ENCODE data around the gene PSAPL1. TPM values are rescaled to one million over a fixed set of nuclear protein-coding genes. Genes with fewer than 3 reads are reported as not detected.

PSAPL1 gene
- total and polyA plus RNA-seq, 2 of the 8 experiments (the other 6 are each of a cell fraction or from before 2014, with no cell fraction given) = 0.03 TPM; not detected in 1

- Histone ChIP-seq H3K23me2 (ENCODE audit: low read depth, low read length) (0 out of 2 replicates have a peak, but pooled peaks cover 2% of the 10 kb centered on the region), H3K79me2 (ENCODE audit: control insufficient read depth in 1 of 2, insufficient read depth in 2 of 2, low read length in 2 of 2) (no peaks in the 10 kb centered on the region), H2AK5ac (ENCODE audit: low read depth, low read length) (no peak overlapping the region), H3K4me2 (ENCODE audit: insufficient read depth in 1 of 2, low read depth in 2 of 2, low read length in 2 of 2) (no peak overlapping the region), H3K4me3 (ENCODE audit: extremely low read depth in 1 of 4, insufficient read depth in 2 of 4, low read depth in 3 of 4, low read length in 4 of 4) (no peak overlapping the region), H3K27me3 (replicated peaks in 1 of 4; ENCODE audit: control insufficient read depth in 3 of 4, extremely low read depth in 1 of 4, insufficient read depth in 3 of 4, low read length in 3 of 4) (no peaks in the 10 kb centered on the region), H2BK5ac (ENCODE audit: low read depth, low read length) (no peak overlapping the region), H3K23ac (ENCODE audit: insufficient read length) (no peak overlapping the region), H3K79me1 (ENCODE audit: low read depth, low read length) (no peaks in the 10 kb centered on the region), H2AFZ (ENCODE audit: low read length) (no peak overlapping the region), H4K8ac (ENCODE audit: extremely low read depth, insufficient read depth, low read length) (peak overlapping the region; percentile 45; the same call in 1 of the 2 replicates), H2BK120ac (replicated peaks; ENCODE audit: low read depth, low read length) (no peak overlapping the region), H3K56ac (replicated peaks; ENCODE audit: insufficient read length, low read depth, low read length) (no peak overlapping the region), H4K5ac (ENCODE audit: insufficient read length, low read depth, low read length) (no peak overlapping the region), H3K4me1 (replicated peaks in 1 of 4; ENCODE audit: control insufficient read depth in 3 of 4, insufficient read depth in 4 of 4, low read length in 3 of 4) (no peaks in the 10 kb centered on the region), H3K9me3 (ENCODE audit: insufficient read depth in 2 of 2, low read depth in 1 of 2, low read length in 1 of 2) (no peaks in the 10 kb centered on the region), H2BK15ac (ENCODE audit: low read length) (no peak overlapping the region), H3K14ac (ENCODE audit: insufficient read length) (no peak overlapping the region), H3K36me3 (ENCODE audit: control insufficient read depth in 2 of 4, insufficient read depth in 4 of 4, low read length in 3 of 4) (no peaks in the 10 kb centered on the region), H4K20me1 (replicated peaks in 1 of 2; ENCODE audit: control insufficient read depth in 1 of 2, insufficient read depth in 2 of 2, low read length in 2 of 2) (peaks cover 0 to 4% of the 10 kb centered on the region in 2 experiments), H3K4ac (replicated peaks; ENCODE audit: insufficient read length, low read depth, low read length) (no peak overlapping the region), H3K9ac (replicated peaks in 1 of 4; ENCODE audit: extremely low read depth in 1 of 4, low read depth in 3 of 4, low read length in 3 of 4) (no peak overlapping the region), H3K18ac (ENCODE audit: extremely low read depth, low read length) (no peak overlapping the region), H2BK12ac (ENCODE audit: low read depth, low read length) (no peak overlapping the region), H4K91ac (replicated peaks; ENCODE audit: insufficient read length, low read length) (no peak overlapping the region), H3K27ac (ENCODE audit: low read depth, low read length) (no peak overlapping the region), H2BK20ac (ENCODE audit: low read length) (no peak overlapping the region)
- WGBS, 2 experiments (ENCODE audit: extremely low coverage in 1 of 2, insufficient coverage in 1 of 2, insufficient read length in 1 of 2, insufficient replicate concordance in 2 of 2, low coverage in 1 of 2, low lambda C conversion rate in 2 of 2, missing lambda C conversion rate in 1 of 2) = 90% methylated on average over 18 of the region's 18 CpGs; no CpG with 5 or more reads in 1 of the 2 experiments
- DNase-seq (ENCODE audit: low read depth in 1 of 2, low spot score in 2 of 2) (peak in 1 of 2 experiments; percentile 40), FAIRE-seq (no peak)
- ChIA-PET POLR2A (ENCODE audit: partially characterized antibody) (no interaction called here), CTCF (ENCODE audit: partially characterized antibody) (interaction anchor here (0.7 to 1.2 kb wide), 2 partner anchors 11 to 69 kb away, joined by 3 to 4 read pairs; no protein-coding TSS in a partner anchor)
- TF ChIP-seq SUZ12 (IDR thresholded peaks at IDR 0.05; ENCODE audit: low read length) (no peak), GABPA (IDR thresholded peaks at IDR 0.05; ENCODE audit: borderline replicate concordance, insufficient read depth, low read length) (no peak), SP4 (IDR thresholded peaks at IDR 0.05; ENCODE audit: low read length) (no peak), POLR2A (IDR thresholded peaks at IDR 0.05; ENCODE audit: control extremely low read depth in 1 of 2, low read depth in 2 of 2, low read length in 2 of 2) (no peak), YY1 (IDR thresholded peaks at IDR 0.05; ENCODE audit: low read depth, low read length) (no peak), CTBP2 (IDR thresholded peaks at IDR 0.05; ENCODE audit: borderline replicate concordance, insufficient read depth, insufficient read length, low read length) (no peak), MAX (IDR thresholded peaks at IDR 0.05) (no peak), USF2 (IDR thresholded peaks at IDR 0.05; ENCODE audit: low read length) (no peak), CHD1 (IDR thresholded peaks at IDR 0.05; ENCODE audit: low read depth, low read length) (no peak), SIX5 (IDR thresholded peaks at IDR 0.05; ENCODE audit: low read depth, low read length) (no peak), TAF7 (optimal IDR thresholded peaks at IDR 0.05; ENCODE audit: borderline replicate concordance, low read depth, low read length) (no peak), BACH1 (IDR thresholded peaks at IDR 0.05; ENCODE audit: low read length) (no peak)
These were observed 42.9 kb downstream of the PSAPL1 start for GRCh38 chr4:7391637-7392437.

All from H1 (cell line).